Adipose tissue (tissue), 3 donors: ENCODE results near the gene NEK8. TPM values are rescaled to one million over a fixed set of nuclear protein-coding genes. Genes with fewer than 3 reads are reported as not detected.
"Not testable (repeated sequence)": the region's sequence is repeated elsewhere in the genome, so short reads cannot be mapped to it uniquely, and the experiment has no call there.

ENCODE experiments used
- H3K27ac ChIP-seq: one replicate; pipeline ENCODE4 v1.5.1; 2013; ENCODE audit warnings: low read depth, low read length
- WGBS, 3 donors: extraction: QIAGEN DNeasy Blood & Tissue Kit; methylation state at CpG; one replicate each; pipeline ENCODE4 v1.1.7; 2013; 5-methylcytosine and 5-hydroxymethylcytosine counted together
- polyA plus RNA-seq, 3 donors: library from polyadenylated mRNA; stranded (reverse); fragments of 200-250 nt; gene quantifications; one replicate each; pipeline ENCODE4 v1.2.3, GENCODE V29; 2013
- donor health status: healthy with polysubstance abuse.
- donor health status: Bipolar disorder and iron deficiency.
- donor health status: healthy.

The NEK8 gene
- polyA plus RNA-seq, 3 donors, result 1.8 to 2.7 (median 1.9) TPM

DNA sequence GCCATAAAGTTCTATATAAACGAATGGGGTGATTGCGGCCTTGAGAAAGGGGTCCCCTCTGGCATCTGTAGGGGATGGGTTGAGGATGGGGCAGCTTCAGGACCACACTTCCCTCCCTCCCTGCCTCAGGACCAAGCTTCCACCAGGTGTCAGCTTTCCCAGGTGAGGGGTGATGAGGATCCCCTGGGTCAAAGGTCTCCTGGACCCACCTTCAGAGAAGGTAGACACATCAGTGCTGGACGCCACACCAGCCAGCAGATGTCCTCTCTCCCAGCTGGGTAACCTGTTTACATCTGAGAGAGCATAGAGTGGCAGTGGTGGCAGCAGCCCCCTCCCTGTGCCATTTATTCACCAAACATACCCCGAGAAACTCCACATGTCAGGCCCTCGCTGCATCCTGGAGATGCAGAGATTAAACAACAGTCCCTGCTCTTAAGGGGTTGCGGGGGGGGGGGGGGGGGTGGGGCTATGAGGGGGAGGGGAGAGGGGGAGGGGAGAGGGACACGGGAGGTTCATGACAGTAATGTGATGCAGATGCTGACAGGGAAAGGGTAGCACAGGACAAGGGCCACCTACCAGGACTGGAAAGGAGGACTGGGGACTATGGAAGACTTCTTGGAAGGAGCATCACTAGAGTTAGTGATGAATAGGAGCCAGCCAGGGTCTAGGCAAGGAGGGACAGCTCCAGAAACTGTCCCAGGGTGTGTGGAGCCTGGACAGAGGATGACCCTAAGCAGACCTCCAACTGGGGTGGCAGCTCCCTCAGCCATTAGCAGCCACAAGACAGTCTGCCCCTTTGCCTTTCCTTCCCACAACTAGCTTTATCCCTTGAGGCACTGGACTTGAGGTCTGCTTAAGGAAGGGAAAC, 21.9 kb upstream of the NEK8 start:
- no peak overlapping the region for H3K27ac ChIP-seq
- WGBS, 3 donors, result 53 to 66% (median 64%) methylated on average over 6 of the region's 7 CpGs

DNA sequence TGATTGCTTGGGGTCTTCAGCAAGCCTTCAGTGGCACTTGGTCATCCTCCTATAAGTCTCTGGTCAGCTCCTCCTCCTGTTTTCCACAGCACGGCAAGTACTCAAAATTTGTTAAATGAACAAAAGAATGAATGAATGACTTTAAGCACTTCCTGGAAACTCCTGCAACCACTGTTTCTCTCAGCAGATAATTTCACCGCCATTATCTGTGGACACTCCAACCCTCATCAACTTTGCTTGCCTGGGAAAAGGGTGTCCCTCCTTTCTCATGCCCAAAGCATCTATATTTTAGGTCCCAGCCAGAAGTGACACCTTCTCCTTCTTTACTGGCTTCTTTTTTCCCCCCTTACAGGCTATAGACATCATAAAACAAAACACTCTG, 21.3 kb upstream of the NEK8 start:
- H3K27ac ChIP-seq, result no peak overlapping the region
- 73 to 87% (median 85%) methylated on average over 2 of the region's 2 CpGs for WGBS, 3 donors

DNA sequence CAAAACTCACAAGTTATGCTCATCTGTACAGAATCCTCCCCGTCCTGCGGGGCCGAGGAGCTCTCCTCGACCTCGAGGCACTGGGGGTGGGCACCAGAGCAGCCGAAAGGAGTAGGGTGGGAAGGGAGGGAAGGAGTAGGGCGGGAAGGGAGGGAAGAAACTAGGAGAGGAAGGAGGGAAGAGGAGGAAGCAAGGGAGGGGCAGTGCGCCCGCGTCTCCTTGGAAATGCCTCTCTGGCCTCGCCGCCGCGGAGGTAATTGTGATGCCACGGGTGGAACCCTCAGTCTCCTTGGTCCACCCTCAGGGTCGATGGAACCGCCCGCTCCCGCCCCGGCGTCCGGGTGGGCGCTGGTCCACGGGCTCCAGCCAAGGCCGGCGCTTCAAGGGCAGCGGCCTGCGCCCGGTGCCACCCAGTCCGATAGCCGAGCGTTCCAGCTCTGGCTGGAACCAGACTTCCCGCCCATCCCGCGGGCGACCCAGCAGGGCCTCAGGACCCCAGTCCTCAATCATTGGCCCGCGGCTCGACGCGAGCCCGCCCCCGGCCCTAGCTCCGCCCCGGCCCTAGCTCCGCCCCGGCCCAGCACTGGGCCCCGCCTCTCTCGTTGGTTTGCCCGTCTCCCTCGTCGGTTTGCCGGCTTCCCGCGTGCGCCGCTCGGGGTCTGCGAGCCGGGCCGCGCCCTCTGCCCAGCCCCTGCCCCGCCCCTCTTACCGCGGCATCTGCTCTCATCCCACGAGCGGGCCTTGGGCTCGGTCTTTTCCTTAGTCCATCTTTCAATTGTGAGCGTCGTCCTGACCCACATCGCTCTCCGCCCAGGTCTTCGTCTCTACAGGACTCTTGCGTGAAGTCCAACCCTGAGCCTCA, 17.5 kb upstream of the NEK8 start:
- H3K27ac ChIP-seq, result peak overlapping the region; percentile 91
- 0 to 1% (median 1%) methylated on average over 67 to 74 of the region's 74 CpGs for WGBS, 3 donors

DNA sequence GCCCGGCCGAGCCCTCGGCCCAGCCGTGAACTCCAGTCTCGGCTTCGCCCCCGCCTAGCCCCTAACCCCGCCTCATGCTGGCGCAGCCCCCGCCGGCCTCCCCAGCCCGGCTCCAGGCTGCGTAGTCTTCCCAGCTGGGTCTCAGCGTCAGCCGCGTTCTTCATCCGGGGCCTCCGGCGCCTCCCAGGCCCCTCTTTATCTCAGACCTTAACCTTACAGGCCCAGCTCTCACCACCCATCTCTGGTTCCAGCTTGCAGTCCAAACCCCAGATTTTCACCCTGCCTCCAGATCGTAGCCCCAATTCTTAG, 16.9 kb upstream of the NEK8 start, which contains the start of gene PROCA1:
Gene PROCA1 (minus strand): TSS at position 166 of the 309 bp plus-strand sequence. CDS start 228 bp downstream, outside the sequence.
- peak within 1 kb of the TSS; percentile 91 for H3K27ac ChIP-seq
- WGBS, 3 donors, result 1 to 7% (median 2%) methylated on average over 20 of the region's 20 CpGs

DNA sequence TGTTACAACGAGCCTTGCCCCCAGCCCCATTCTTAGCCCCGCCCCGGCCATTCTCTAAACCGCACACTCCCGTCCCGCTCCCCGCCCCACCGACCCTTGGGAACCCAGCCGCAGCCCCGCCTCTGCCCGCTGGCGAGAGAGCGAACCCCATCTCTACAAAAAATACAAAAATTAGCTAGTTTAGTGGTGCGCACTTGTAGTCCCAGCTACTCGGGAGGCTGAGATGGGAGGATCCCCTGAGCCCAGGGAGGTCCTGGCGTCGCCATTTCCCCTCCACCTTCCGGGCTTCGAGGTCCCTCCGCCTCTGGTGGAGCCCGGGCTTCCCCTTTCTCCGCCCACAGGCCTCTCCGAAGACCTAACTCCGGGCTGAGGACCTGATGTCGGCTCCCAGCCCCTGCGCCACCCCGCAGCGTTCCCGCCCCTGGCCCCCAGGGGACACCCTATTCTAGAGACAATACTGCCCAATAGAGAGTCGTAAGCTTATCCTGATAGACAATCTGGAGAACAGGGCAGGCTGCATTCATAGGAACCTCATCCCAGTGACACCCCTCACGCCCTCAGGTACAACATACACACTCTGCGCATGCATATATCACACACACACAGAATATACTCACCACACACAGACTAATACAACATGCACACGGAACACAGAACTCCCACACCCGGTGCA, 16.4 kb upstream of the NEK8 start:
- no peak overlapping the region for H3K27ac ChIP-seq
- 16 to 47% (median 19%) methylated on average over 33 to 34 of the region's 34 CpGs for WGBS, 3 donors

DNA sequence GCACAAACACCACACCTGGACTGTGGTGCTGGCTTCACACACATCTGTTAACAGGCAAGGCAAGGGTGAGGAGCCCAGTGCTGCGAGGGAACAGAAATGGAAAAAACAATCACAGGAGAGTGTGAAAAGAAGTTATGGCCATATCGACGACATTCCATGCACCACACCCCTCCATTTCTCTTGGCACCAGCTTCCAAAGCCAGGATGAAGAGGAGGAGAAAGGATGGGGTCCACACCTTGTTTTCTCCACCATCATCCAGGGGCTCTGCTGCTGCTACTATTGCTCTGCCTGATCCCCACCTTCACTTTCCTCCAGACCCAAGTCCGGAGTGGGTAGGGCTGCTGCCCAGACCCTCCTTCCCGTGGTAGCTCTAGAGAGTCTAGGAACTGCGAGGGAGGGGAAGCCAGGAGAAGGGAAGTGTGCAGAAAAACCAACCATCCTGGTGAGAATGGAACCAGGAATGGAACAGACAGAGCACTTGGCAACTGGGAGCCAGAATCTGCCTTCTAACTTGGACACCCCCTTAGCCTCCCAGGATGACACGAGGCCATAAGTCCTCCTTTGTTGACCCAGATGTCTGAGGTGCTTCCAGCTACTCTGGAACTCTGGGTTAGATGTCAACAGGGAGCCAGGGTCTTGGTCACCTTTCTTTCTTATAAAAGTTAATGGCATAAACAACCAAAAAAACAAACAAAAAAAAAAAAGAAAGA, 15.7 kb upstream of the NEK8 start:
- no peak overlapping the region for H3K27ac ChIP-seq
- 78 to 82% (median 79%) methylated on average over 7 of the region's 7 CpGs for WGBS, 3 donors

DNA sequence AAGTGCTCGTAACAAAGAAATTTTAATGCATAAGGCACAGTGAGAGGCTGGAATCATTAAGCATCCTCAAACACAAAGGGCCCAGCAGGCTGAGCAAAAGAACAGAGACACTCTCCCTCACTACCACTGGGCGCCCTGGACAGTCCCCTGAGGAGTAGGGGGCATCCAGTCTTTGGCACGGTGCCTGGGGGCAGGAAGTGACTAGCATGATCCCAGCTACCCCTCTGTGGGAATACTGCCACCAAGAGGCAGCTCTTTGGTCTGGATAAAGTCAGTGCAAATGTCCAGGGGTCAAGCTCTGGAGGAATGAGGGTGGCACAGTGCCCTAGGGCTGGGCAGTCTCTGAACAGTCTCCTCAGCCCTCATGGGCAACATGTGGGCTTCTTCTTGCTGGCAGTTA, 14.3 kb upstream of the NEK8 start:
- WGBS, 3 donors, result 82 to 92% (median 85%) methylated on average over 3 of the region's 3 CpGs
- no peak overlapping the region for H3K27ac ChIP-seq

DNA sequence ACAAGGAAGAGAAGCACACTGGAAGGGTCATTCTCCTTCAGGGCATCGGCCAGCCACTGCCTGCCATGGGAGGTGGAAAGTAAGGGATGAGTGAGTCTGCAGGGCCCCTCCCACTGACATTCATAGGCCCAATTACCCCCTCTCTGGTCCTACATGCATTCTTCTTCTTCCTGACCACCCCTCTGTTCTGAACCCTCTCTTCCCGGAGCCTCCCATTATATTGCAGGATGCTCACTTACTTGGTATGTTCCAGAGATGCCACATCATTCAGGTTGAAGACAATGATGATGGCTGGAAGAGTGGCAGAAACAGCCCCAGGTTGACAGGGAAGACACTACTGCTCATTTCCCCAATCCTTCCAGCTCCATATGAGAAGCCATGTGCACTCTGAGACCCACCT, 13.4 kb upstream of the NEK8 start:
- WGBS, 3 donors, result 83 to 92% (median 87%) methylated on average over 2 of the region's 2 CpGs

DNA sequence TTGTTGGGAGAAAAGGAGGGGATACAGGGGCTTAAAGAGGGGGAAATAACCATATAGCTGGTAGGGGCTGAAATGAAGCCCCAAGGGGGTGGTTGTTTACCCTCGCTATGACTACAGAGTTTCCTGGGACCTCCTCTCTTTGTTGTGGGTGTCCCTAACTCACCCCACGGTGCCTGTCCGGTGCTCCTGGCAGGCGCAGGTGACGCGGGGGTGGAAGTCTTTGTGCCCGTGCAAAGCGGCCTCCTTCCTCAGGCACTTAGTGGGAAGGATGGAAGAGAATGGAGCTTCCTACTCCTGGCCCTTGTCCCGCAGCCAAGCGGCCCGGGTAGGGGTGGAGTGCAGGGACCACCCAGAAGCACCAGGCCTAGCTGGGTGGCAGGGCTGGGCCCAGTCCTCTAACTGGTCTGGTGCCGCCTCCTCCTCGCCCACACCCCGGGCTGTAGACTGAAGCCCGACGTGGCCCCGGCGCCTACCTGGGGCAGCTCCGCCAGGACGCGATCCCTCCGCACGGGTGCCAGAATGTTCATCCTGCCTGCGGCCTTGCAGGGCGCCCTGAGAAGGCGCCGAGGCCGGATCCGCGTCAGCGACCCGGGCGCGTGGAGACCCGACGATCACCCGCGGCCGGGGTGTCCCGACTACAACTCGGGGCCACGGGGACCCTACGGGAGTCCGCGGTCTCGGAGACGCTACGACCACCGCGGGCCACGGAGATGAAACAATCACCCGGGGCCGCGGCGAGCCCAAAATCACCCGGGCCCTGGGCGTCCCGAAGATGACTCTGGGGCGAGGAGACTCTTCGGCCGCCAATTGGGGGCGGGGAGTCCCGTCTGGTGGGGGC, 11.6 kb upstream of the NEK8 start:
- whole genome bisulfite sequencing, 3 donors, result 11 to 24% (median 13%) methylated on average over 56 to 63 of the region's 63 CpGs
- no peak overlapping the region for H3K27ac ChIP-seq

More for the DNA sequence above, 13.4 kb upstream of the NEK8 start:
- H3K27ac ChIP-seq, result no peak overlapping the region

DNA sequence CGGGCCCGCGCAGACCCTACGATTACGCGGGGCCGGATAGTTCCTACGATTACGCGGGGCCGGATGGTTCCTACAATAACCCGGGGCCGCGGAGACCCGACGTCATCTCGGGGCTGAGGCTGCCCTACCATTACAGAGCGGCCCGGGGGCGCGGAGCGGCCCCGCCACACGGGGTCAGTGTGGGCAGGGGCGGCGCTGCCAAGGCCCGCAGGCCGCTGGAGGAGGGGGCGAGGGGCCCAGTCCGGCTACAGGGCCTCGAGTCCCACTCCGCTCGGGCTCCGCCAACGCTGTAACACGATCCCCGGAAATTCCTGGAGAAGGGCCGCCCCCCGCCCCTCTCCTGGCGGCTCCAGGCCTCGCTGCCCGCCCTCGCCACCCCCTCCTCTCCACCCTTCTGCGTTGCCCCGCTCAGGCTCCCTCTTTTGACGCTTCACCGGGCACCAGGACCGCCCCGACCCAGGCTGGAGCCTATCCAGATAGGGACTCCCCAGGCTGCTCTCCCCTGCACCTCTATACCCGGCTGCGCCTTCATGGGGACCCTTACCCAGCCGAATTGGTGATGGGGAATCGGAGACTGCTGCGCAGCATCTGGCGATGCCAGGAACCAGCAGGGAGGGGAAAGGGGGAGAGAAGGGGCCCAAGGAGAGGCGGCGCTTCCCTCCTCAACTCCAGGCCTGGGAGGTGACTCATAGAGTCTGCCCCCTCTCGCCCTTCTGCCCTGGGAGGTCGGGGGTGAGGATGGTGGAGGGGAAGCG, 10.8 kb upstream of the NEK8 start, which contains the start of gene RAB34:
Gene RAB34 (minus strand): TSS at position 291 of the 755 bp plus-strand sequence. CDS start 602 bp downstream, outside the sequence.
- peak within 1 kb of the TSS; percentile 28 for H3K27ac ChIP-seq
- 5 to 15% (median 8%) methylated on average over 58 to 60 of the region's 60 CpGs for WGBS, 3 donors

DNA sequence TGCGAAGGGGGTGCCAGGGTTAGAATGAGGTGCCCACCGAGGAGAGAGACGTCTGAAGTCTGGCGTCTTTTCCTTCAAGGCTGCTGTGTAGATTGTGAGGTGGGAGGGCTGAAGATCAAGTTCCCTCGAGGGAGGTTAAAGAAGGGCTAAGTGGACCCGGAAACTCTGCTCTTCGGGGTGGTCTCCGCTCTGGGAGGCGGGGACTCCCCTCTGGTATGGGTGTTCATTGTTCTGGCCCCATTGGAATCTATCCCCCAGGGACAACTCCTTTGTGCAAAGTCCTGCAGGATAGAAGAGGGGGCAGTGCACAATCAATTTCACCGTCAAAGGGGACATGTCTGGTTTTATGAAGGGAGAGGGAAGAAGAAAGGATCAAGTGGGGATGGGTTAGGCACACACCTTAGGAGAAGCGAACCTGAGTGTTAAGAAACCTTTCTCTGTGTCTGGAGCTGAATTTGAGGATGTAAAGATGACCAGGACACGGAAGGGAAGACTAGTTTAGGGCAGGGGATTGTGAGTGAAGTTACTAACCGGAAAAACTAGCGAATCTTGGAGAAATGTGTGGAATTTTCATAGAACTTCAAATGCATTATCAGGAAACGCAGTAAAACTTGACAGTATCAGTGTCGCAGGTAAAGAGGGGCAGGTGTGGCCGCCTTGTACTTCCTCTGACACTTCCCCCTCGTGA, 10.1 kb upstream of the NEK8 start:
- WGBS, 3 donors, result 33 to 66% (median 39%) methylated on average over 18 of the region's 18 CpGs

DNA sequence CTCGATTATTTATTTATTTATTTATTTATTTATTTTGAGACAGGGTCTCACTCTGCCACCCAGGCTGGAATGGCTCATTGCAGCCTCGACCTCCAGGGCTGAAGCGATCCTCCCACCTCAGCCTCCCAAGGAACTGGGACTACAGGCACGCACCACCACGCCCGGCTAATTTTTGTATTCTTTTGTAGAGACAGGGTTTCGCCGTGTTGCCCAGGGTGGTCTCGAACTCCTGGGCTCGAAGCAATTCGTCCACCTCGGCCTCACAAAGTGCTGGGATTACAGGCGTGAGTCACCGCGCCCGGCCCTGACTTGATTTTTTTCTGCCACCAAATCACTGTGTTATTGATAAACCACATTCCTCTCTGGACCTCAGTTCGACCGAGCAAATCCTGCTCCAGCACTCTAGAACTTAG, 9.6 kb upstream of the NEK8 start:
- 35 to 40% (median 35%) methylated on average over 18 of the region's 18 CpGs for WGBS, 3 donors
- no peak overlapping the region for H3K27ac ChIP-seq

More for the DNA sequence above, 10.1 kb upstream of the NEK8 start:
- H3K27ac ChIP-seq, result peak overlapping the region; percentile 28

DNA sequence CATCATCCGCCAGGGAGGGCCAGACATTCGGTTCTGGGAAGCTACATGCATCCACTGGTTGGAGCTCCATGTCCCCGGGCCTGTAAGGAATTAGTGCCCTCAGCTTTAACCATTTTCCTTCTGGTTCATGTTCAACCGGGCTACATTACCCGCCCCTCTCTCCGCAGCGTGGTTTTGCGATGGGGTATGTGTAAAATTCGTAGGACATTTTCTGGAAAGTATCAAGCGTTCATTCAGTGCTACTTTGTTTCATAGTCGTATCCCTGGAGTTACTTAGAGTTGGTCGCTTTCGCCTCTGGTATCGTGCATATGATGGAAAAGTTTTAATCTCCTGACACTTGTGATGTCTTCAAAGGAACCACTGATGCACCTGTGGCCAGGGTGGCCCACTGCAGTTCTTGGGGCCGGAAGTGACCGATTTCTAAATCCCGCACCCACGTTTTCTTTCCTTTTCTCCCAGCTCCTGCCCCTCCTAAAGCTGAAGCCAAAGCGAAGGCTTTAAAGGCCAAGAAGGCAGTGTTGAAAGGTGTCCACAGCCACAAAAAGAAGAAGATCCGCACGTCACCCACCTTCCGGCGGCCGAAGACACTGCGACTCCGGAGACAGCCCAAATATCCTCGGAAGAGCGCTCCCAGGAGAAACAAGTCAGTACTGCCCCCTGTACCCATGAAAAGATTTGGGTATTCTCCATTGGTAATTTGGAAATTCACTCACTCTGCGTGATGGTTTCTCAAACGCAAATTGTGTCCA, 8.2 kb upstream of the NEK8 start:
- no peak overlapping the region for H3K27ac ChIP-seq
- WGBS, 3 donors, result 2 to 3% (median 3%) methylated on average over 25 to 28 of the region's 30 CpGs

DNA sequence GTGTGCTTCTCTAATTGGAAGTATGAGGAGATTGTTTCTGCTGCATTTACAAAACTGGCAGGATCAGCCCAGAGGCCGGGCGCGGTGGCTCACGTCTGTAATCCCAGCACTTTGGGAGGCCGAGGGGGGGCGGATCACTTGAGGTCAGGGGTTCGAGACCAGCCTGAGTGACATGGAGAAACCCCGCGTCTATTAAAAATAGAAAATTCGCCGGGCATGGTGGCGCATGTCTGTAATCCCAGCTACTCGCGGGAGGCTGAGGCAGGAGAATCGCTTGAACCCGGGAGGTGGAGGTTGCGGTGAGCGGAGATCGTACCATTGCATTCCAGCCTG, 7.6 kb upstream of the NEK8 start:
- WGBS, 3 donors, result 33 to 43% (median 42%) methylated on average over 19 of the region's 19 CpGs
- H3K27ac ChIP-seq, result not testable (repeated sequence)

DNA sequence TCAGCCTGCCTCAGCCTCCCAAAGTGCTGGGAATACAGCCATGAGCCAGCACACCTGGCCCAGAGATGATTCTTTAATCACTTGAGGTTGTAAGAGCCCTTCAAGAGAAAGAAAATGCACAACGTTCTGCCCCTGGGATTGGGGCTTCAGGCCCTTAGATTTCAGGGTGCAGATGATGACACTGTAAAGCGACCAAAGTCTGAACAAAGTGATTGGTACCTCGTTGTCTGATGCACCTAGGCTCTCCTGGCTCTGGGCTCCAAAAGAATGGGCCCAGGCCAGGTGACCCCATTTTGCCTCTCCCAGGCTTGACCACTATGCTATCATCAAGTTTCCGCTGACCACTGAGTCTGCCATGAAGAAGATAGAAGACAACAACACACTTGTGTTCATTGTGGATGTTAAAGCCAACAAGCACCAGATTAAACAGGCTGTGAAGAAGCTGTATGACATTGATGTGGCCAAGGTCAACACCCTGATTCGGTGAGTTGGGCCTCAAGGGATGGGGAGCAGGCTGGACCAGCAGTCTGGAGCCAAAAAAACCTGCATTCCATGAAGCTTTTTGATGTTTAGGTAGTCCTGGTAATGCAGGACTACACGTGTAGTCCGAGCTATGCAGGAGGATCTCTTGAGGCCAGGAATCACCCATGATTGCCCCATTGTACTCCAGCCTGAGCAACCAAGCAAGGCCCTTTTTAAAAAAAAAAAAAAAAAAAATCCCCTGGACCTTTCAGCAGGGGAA, 6.0 kb upstream of the NEK8 start:
- WGBS, 3 donors, result 63 to 80% (median 77%) methylated on average over 7 of the region's 7 CpGs
- H3K27ac ChIP-seq, result no peak overlapping the region
